Chondrocyte (in vitro differentiated cells): ENCODE measurements around the gene LIMS1. TPM values are rescaled to one million over a fixed set of nuclear protein-coding genes. Genes with fewer than 3 reads are reported as not detected.
A peak's percentile ranks its signal among the peaks of the same experiment; 100 is the strongest.

Experiments
- DNase-seq: peaks from one replicate; pipeline ENCODE4 v3.0.0; 2021; ENCODE audit warnings: mixed read lengths, low spot score
- H3K27ac Mint-ChIP-seq: one replicate; pipeline ENCODE4 v1.8.0; 2021; ENCODE audit warnings: mild to moderate bottlenecking, moderate library complexity, mixed read lengths; ENCODE audit not compliant: unreplicated experiment
- H3K27me3 Mint-ChIP-seq: 2 replicates; pipeline ENCODE4 v1.8.0; 2021; ENCODE audit warnings: low read depth, mixed read lengths
- H3K36me3 Mint-ChIP-seq: 2 replicates; pipeline ENCODE4 v1.8.0; 2021; ENCODE audit warnings: low read depth, mixed read lengths
- H3K4me1 Mint-ChIP-seq: 2 replicates; pipeline ENCODE4 v1.8.0; 2021; ENCODE audit warnings: low read depth, mild to moderate bottlenecking, mixed read lengths
- H3K4me3 Mint-ChIP-seq: one replicate; pipeline ENCODE4 v1.8.0; 2021; ENCODE audit warnings: mild to moderate bottlenecking, moderate library complexity, mixed read lengths; ENCODE audit not compliant: unreplicated experiment
- H3K9me3 Mint-ChIP-seq: 2 replicates; pipeline ENCODE4 v1.8.0; 2021; ENCODE audit warnings: low read depth, mixed read lengths
- CTCF ChIP-seq: fragments of 200-600 bp; sonication (generic); IDR thresholded peaks from 2 replicates; pipeline ENCODE4 v1.5.0; 2021; ENCODE audit warnings: antibody characterized with exemption, mild to moderate bottlenecking, moderate library complexity
- total RNA-seq: library from RNA; stranded (reverse); gene quantifications from 3 replicates; pipeline ENCODE4 v1.2.1, GENCODE V29; 2021

Gene LIMS1
- total RNA-seq, 1 donor from 2014 or later: 145 TPM

GRCh38 chr2:108625186-108625827, 91.0 kb downstream of the LIMS1 start:
- Mint-ChIP-seq H3K4me3 (no peak overlapping the region), H3K36me3 (no peaks in the 10 kb centered on the region)

GRCh38 chr2:108625828-108626195, 91.5 kb downstream of the LIMS1 start:
- no peak overlapping the region for H3K27ac Mint-ChIP-seq
- no peaks in the 10 kb centered on the region for H3K9me3 Mint-ChIP-seq
- TF ChIP-seq CTCF: no peak
- H3K27me3 Mint-ChIP-seq: no peaks in the 10 kb centered on the region
- no peak for DNase-seq
- peaks cover 55% of the 10 kb centered on the region for H3K4me1 Mint-ChIP-seq
- no peak overlapping the region for H3K4me3 Mint-ChIP-seq
- no peaks in the 10 kb centered on the region for H3K36me3 Mint-ChIP-seq

More at GRCh38 chr2:108625186-108625827, 91.0 kb downstream of the LIMS1 start:
- H3K27me3 Mint-ChIP-seq: no peaks in the 10 kb centered on the region
- no peak for TF ChIP-seq CTCF
- no peak for DNase-seq
- H3K9me3 Mint-ChIP-seq: no peaks in the 10 kb centered on the region
- peak overlapping the region; percentile 36 for H3K27ac Mint-ChIP-seq
- peaks cover 55% of the 10 kb centered on the region for H3K4me1 Mint-ChIP-seq

GRCh38 chr2:108626995-108627394, 92.7 kb downstream of the LIMS1 start:
- Mint-ChIP-seq H3K27ac (no peak overlapping the region), H3K9me3 (no peaks in the 10 kb centered on the region), H3K27me3 (no peaks in the 10 kb centered on the region), H3K4me3 (no peak overlapping the region), H3K4me1 (peaks cover 54% of the 10 kb centered on the region), H3K36me3 (no peaks in the 10 kb centered on the region)
- DNase-seq: no peak
- no peak for TF ChIP-seq CTCF

- no peak for DNase-seq
- Mint-ChIP-seq H3K27ac (no peak overlapping the region), H3K9me3 (no peaks in the 10 kb centered on the region), H3K27me3 (no peaks in the 10 kb centered on the region), H3K36me3 (no peaks in the 10 kb centered on the region), H3K4me3 (no peak overlapping the region), H3K4me1 (peaks cover 61% of the 10 kb centered on the region)
- no peak for TF ChIP-seq CTCF
Measured at GRCh38 chr2:108627911-108628567, 93.8 kb downstream of the LIMS1 start.

- no peak overlapping the region for H3K4me3 Mint-ChIP-seq
- H3K27me3 Mint-ChIP-seq: no peaks in the 10 kb centered on the region
- H3K4me1 Mint-ChIP-seq: peaks cover 62% of the 10 kb centered on the region
- no peak for TF ChIP-seq CTCF
- H3K27ac Mint-ChIP-seq: no peak overlapping the region
- no peak for DNase-seq
- H3K36me3 Mint-ChIP-seq: no peaks in the 10 kb centered on the region
- no peaks in the 10 kb centered on the region for H3K9me3 Mint-ChIP-seq
Measured at GRCh38 chr2:108628936-108629335, 94.7 kb downstream of the LIMS1 start.
